Hepatocyte (in vitro differentiated cells): ENCODE results near the gene PPP1R13L. TPM values are rescaled to one million over a fixed set of nuclear protein-coding genes. Genes with fewer than 3 reads are reported as not detected.

Source experiments
- DNase-seq: peaks from one replicate; pipeline ENCODE4 v3.0.0-alpha.2; 2016; ENCODE audit warnings: low spot score
- H2AFZ ChIP-seq: fragments of 200-600 bp; sonication (generic); 2 replicates; pipeline ENCODE4 v1.6.0; 2016; ENCODE audit warnings: antibody characterized with exemption, mild to moderate bottlenecking
- H3K27ac ChIP-seq: fragments of 200-600 bp; sonication (generic); 2 replicates; pipeline ENCODE4 v1.5.1; 2016; ENCODE audit warnings: mild to moderate bottlenecking
- H3K27me3 ChIP-seq: fragments of 200-600 bp; sonication (generic); 2 replicates; pipeline ENCODE4 v1.6.1; 2016
- H3K36me3 ChIP-seq: fragments of 200-600 bp; sonication (generic); replicated peaks from 2 replicates; pipeline ENCODE4 v1.5.1; 2016; ENCODE audit warnings: low read depth; ENCODE audit not compliant: insufficient read depth
- H3K4me1 ChIP-seq: fragments of 200-600 bp; sonication (generic); 2 replicates; pipeline ENCODE4 v1.5.1; 2016; ENCODE audit warnings: mild to moderate bottlenecking, moderate library complexity; ENCODE audit not compliant: insufficient read depth
- H3K4me2 ChIP-seq: fragments of 200-600 bp; sonication (generic); 2 replicates; pipeline ENCODE4 v1.6.0; 2016
- H3K4me3 ChIP-seq: fragments of 200-600 bp; sonication (generic); 2 replicates; pipeline ENCODE4 v1.5.1; 2016; ENCODE audit warnings: mild to moderate bottlenecking
- H3K79me2 ChIP-seq: fragments of 200-600 bp; sonication (generic); 2 replicates; pipeline ENCODE4 v1.6.0; 2017; ENCODE audit warnings: mild to moderate bottlenecking
- H3K9me2 ChIP-seq: fragments of 200-600 bp; sonication (generic); replicated peaks from 2 replicates; pipeline ENCODE4 v1.6.0; 2017; ENCODE audit warnings: mild to moderate bottlenecking; ENCODE audit not compliant: insufficient read depth
- H3K9me3 ChIP-seq: fragments of 200-600 bp; sonication (generic); 2 replicates; pipeline ENCODE4 v1.5.1; 2016; ENCODE audit warnings: low read depth, mild to moderate bottlenecking
- H4K20me1 ChIP-seq: fragments of 200-600 bp; sonication (generic); 2 replicates; pipeline ENCODE4 v1.6.0; 2016; ENCODE audit warnings: mild to moderate bottlenecking; ENCODE audit not compliant: insufficient read depth, poor library complexity, severe bottlenecking
- CTCF ChIP-seq: fragments of 200-600 bp; sonication (generic); IDR thresholded peaks from 2 replicates; pipeline ENCODE4 v1.5.1; 2016; ENCODE audit warnings: antibody characterized with exemption, mild to moderate bottlenecking; ENCODE audit not compliant: poor library complexity
- EZH2 ChIP-seq: fragments of 200-600 bp; sonication (generic); IDR thresholded peaks from 2 replicates; pipeline ENCODE4 v1.6.1; 2016; ENCODE audit warnings: antibody characterized with exemption, mild to moderate bottlenecking, borderline replicate concordance
- EZH2phosphoT487 ChIP-seq: fragments of 200-600 bp; sonication (generic); IDR thresholded peaks from one replicate; pipeline ENCODE4 v1.6.1; 2018; ENCODE audit warnings: antibody characterized with exemption, mild to moderate bottlenecking, low read depth, moderate library complexity; ENCODE audit not compliant: unreplicated experiment, severe bottlenecking
- WGBS: methylation state at CpG from one replicate; pipeline ENCODE4 v1.1.6; 2016; ENCODE audit warnings: low lambda C conversion rate; ENCODE audit errors: missing lambda C conversion rate; 5-methylcytosine and 5-hydroxymethylcytosine counted together
- polyA plus RNA-seq: library from polyadenylated mRNA; unstranded; fragments of >200 nt; fragmentation: Nextera tagmentation; extraction: Ambion mirVana; gene quantifications from 2 replicates; pipeline ENCODE4 v1.2.1, GENCODE V29; 2016
- total RNA-seq: library from RNA; depleted of rRNA; stranded (reverse); fragments of >200 nt; gene quantifications from 2 replicates; pipeline ENCODE4 v1.2.3, GENCODE V29; 2014

The PPP1R13L gene
- total and polyA plus RNA-seq, 2 experiments from 2014 or later = 8.7 to 14.8 TPM

GRCh38 chr19:45354241-45354842 lies 50.5 kb downstream of the PPP1R13L start:
- no peak overlapping the region for H3K27ac ChIP-seq
- 91% methylated on average over 11 of the region's 11 CpGs for WGBS

GRCh38 chr19:45352914-45353796 lies 51.7 kb downstream of the PPP1R13L start:
- H3K9me2 ChIP-seq = no peaks in the 10 kb centered on the region
- H3K4me1 ChIP-seq = no peaks in the 10 kb centered on the region
- TF ChIP-seq CTCF = no peak
- TF ChIP-seq EZH2phosphoT487 = no peak
- no peak for TF ChIP-seq EZH2
- WGBS = 94% methylated on average over 15 of the region's 20 CpGs
- no peaks in the 10 kb centered on the region for H4K20me1 ChIP-seq
- DNase-seq = no peak
- H3K4me3 ChIP-seq = no peak overlapping the region
- H3K36me3 ChIP-seq = no peaks in the 10 kb centered on the region
- H3K27ac ChIP-seq = no peak overlapping the region
- H3K27me3 ChIP-seq = no peaks in the 10 kb centered on the region
- no peaks in the 10 kb centered on the region for H3K9me3 ChIP-seq
- no peaks in the 10 kb centered on the region for H3K79me2 ChIP-seq
- H2AFZ ChIP-seq = no peak overlapping the region
- H3K4me2 ChIP-seq = no peak overlapping the region

More at GRCh38 chr19:45354241-45354842, 50.5 kb downstream of the PPP1R13L start:
- no peak for TF ChIP-seq EZH2phosphoT487
- Histone ChIP-seq H3K4me1 (no peaks in the 10 kb centered on the region), H3K9me2 (no peaks in the 10 kb centered on the region), H3K79me2 (no peaks in the 10 kb centered on the region), H3K4me2 (no peak overlapping the region), H3K9me3 (no peaks in the 10 kb centered on the region), H3K36me3 (no peaks in the 10 kb centered on the region), H3K27me3 (no peaks in the 10 kb centered on the region), H2AFZ (no peak overlapping the region), H4K20me1 (no peaks in the 10 kb centered on the region), H3K4me3 (no peak overlapping the region)
- DNase-seq = no peak

GRCh38 chr19:45352471-45352870 lies 52.4 kb downstream of the PPP1R13L start:
- no peaks in the 10 kb centered on the region for H4K20me1 ChIP-seq
- 95% methylated on average over 20 of the region's 20 CpGs for WGBS
- no peak overlapping the region for H3K27ac ChIP-seq
- H2AFZ ChIP-seq = no peak overlapping the region
- H3K9me2 ChIP-seq = no peaks in the 10 kb centered on the region
- H3K79me2 ChIP-seq = no peaks in the 10 kb centered on the region
- TF ChIP-seq CTCF = no peak
- no peak for TF ChIP-seq EZH2phosphoT487
- TF ChIP-seq EZH2 = no peak
- no peak for DNase-seq
- H3K4me2 ChIP-seq = no peak overlapping the region
- H3K9me3 ChIP-seq = no peaks in the 10 kb centered on the region
- H3K36me3 ChIP-seq = no peaks in the 10 kb centered on the region
- no peaks in the 10 kb centered on the region for H3K4me1 ChIP-seq
- H3K4me3 ChIP-seq = no peak overlapping the region
- H3K27me3 ChIP-seq = no peaks in the 10 kb centered on the region

GRCh38 chr19:45352062-45352461 lies 52.8 kb downstream of the PPP1R13L start:
- Histone ChIP-seq H3K9me2 (no peaks in the 10 kb centered on the region), H4K20me1 (no peaks in the 10 kb centered on the region), H3K27me3 (peaks cover 3% of the 10 kb centered on the region), H3K4me3 (no peak overlapping the region), H2AFZ (no peak overlapping the region), H3K79me2 (no peaks in the 10 kb centered on the region), H3K36me3 (no peaks in the 10 kb centered on the region), H3K4me1 (no peaks in the 10 kb centered on the region), H3K9me3 (no peaks in the 10 kb centered on the region), H3K4me2 (no peak overlapping the region), H3K27ac (no peak overlapping the region)
- WGBS = 93% methylated on average over 11 of the region's 15 CpGs
- TF ChIP-seq EZH2 = no peak
- no peak for TF ChIP-seq EZH2phosphoT487
- no peak for TF ChIP-seq CTCF
- no peak for DNase-seq
